Karpas-422 (cell line): ENCODE data around the gene USH2A. TPM values are rescaled to one million over a fixed set of nuclear protein-coding genes. Genes with fewer than 3 reads are reported as not detected.

Experiments
- DNase-seq: peaks from one replicate; pipeline ENCODE4 v3.0.0-alpha.2; 2015
- H2AFZ ChIP-seq: fragments of 200-600 bp; sonication (generic); 2 replicates; pipeline ENCODE4 v1.6.1; 2014; ENCODE audit warnings: antibody characterized with exemption, low read length, mixed read lengths
- H3K27ac ChIP-seq: fragments of 200-600 bp; sonication (generic); 2 replicates; pipeline ENCODE4 v1.5.1; 2014; ENCODE audit warnings: mild to moderate bottlenecking, low read length, moderate library complexity
- H3K27me3 ChIP-seq: fragments of 200-600 bp; sonication (generic); 2 replicates; pipeline ENCODE4 v1.6.1; 2014; ENCODE audit warnings: low read length, mixed read lengths
- H3K36me3 ChIP-seq: fragments of 200-600 bp; sonication (generic); 2 replicates; pipeline ENCODE4 v1.6.1; 2014; ENCODE audit warnings: low read length, mixed read lengths; ENCODE audit not compliant: insufficient read depth
- H3K4me1 ChIP-seq: fragments of 200-600 bp; sonication (generic); 2 replicates; pipeline ENCODE4 v1.6.1; 2014; ENCODE audit warnings: mild to moderate bottlenecking, low read length, mixed read lengths
- H3K4me2 ChIP-seq: fragments of 200-600 bp; sonication (generic); 2 replicates; pipeline ENCODE4 v1.6.1; 2014; ENCODE audit warnings: low read length, low read depth, mild to moderate bottlenecking; ENCODE audit not compliant: poor library complexity, severe bottlenecking
- H3K4me3 ChIP-seq: fragments of 200-600 bp; sonication (generic); 2 replicates; pipeline ENCODE4 v1.5.1; 2014; ENCODE audit warnings: mild to moderate bottlenecking, antibody characterized with exemption, low read length, mixed read lengths
- H3K79me2 ChIP-seq: fragments of 200-600 bp; sonication (generic); 2 replicates; pipeline ENCODE4 v1.6.1; 2014; ENCODE audit warnings: mild to moderate bottlenecking, low read length, mixed read lengths
- H3K9ac ChIP-seq: fragments of 200-600 bp; sonication (generic); 2 replicates; pipeline ENCODE4 v1.6.0; 2014; ENCODE audit warnings: low read length
- H3K9me2 ChIP-seq: fragments of 200-600 bp; sonication (generic), shearing (Covaris generic); replicated peaks from 2 replicates; pipeline ENCODE4 v1.6.0; 2014; ENCODE audit warnings: mild to moderate bottlenecking, low read length, moderate library complexity; ENCODE audit not compliant: insufficient read depth
- H3K9me3 ChIP-seq: fragments of 300-700, 200-600 bp; sonication (generic); 2 replicates; pipeline ENCODE4 v1.6.1; 2014; ENCODE audit warnings: low read length, mixed read lengths
- H4K20me1 ChIP-seq: fragments of 200-600 bp; sonication (generic); 2 replicates; pipeline ENCODE4 v1.6.1; 2014; ENCODE audit warnings: mild to moderate bottlenecking, antibody characterized with exemption, low read length, low read depth; ENCODE audit not compliant: insufficient read depth
- total RNA-seq: library from RNA; depleted of rRNA; stranded (reverse); fragments of >200 nt; shearing (Covaris generic); gene quantifications from 2 replicates; pipeline ENCODE4 v1.2.3, GENCODE V29; 2014; ENCODE audit warnings: low replicate concordance

Gene USH2A
- total RNA-seq, 1 experiment from 2014 or later: not detected

DNA sequence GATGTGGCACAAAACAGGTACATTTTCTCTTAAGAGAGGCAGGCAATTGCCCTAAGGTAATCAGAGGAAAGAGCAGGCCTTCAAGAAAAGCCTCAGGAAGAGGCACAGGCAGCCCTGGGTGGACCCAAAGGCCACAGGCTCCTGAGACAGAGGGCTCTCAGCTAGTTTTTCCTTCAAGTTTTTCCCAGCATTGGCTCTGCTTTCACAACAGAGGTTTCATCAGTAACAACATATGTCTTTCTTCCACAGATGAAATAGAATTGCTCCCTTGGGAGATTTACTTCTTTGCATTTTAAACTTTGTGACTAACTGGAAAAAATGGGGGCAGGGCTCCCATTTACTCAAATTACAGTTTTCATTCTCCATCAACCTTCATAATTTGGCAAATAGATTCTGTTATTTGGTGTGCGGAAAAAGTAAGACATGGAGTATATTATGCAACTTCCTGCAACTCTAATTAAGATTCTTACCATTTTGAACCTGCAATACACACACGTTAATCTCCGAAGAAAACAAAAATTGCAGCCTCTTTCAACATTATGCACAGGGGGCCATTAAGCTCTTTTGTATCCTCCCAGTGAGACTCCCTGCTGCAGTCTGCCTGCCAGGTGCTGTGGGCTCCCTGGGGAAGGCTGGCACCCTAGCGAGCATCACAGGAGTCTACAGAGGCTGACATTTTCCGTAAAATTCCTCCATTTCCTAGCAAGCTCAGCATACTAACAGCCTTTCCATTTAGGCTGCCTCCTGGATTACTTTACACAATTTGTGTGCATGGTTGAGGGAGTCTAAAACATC lies 282.3 kb downstream of the USH2A start:
- Histone ChIP-seq H3K9me2 (no peaks in the 10 kb centered on the region), H3K27me3 (no peaks in the 10 kb centered on the region), H3K9ac (no peak overlapping the region), H3K27ac (no peak overlapping the region), H3K36me3 (no peaks in the 10 kb centered on the region), H3K4me2 (no peak overlapping the region), H3K4me1 (no peaks in the 10 kb centered on the region), H2AFZ (no peak overlapping the region), H3K4me3 (no peak overlapping the region), H3K79me2 (no peaks in the 10 kb centered on the region), H3K9me3 (no peaks in the 10 kb centered on the region), H4K20me1 (no peaks in the 10 kb centered on the region)
- DNase-seq: no peak

DNA sequence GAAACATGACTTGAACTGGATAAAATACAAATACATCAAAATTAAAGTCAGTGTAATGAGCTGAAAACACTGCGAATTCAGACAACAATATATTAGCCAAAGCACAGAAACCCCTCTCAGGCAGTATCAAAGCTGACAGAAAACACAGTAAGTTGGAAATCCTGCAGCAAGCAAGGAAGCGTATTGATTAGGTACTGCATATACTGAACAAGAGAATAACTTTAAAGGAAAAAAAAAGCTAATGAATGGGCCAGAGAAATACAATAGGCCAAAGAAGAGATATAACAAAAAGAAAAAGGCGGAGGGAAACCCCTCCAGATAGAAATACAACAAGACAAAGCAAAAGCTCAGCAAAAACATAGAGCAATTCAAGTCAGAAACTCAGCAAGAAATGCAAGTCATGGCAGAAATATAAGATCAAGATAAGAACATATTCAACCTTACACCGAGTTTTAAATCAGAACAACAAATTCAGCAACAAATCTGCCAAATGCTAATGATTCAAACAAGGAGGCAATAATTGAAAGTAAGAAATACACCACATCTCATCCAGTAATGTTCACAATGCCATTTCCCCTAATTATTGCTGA lies 299.0 kb downstream of the USH2A start:
- DNase-seq: no peak
- Histone ChIP-seq H2AFZ (no peak overlapping the region), H3K9me2 (no peaks in the 10 kb centered on the region), H3K9ac (no peak overlapping the region), H3K4me3 (no peak overlapping the region), H3K79me2 (no peaks in the 10 kb centered on the region), H3K9me3 (no peaks in the 10 kb centered on the region), H3K27ac (no peak overlapping the region), H3K36me3 (no peaks in the 10 kb centered on the region), H3K4me1 (no peaks in the 10 kb centered on the region), H4K20me1 (no peaks in the 10 kb centered on the region), H3K4me2 (no peak overlapping the region), H3K27me3 (no peaks in the 10 kb centered on the region)

DNA sequence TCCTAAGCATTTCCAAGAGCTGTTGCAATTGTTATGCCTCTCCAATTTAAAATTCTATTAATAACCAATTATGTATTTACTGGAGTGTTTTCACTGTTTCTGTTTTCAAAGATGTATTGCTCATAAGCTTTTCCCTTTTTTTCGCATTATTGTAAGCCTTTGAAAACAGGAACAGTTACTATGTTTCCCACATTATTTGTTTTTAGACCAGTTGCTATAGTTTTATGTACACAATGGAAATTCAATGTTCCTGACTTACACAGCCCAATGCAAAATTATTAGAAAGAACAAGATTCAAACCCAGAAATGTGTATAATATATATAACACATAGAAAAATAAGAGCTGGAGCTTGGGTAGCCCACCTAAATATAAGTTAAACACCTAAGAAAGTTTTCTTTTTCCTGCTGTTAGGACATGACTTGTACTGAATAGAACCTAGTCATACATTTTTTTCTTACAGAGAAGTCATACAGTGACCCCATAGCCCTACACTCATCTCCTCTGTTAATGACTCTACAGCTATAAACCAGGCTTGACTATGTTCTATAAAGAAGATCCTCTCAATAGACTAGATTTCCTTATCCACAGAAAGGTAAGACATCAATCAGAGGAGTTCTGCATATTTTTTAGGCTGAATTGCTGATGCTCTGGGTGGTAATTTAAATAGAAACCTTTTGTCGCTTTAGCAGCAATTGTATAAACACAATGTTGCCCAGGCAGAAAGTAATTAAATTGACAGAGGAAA lies 299.6 kb downstream of the USH2A start:
- H2AFZ ChIP-seq: no peak overlapping the region

DNA sequence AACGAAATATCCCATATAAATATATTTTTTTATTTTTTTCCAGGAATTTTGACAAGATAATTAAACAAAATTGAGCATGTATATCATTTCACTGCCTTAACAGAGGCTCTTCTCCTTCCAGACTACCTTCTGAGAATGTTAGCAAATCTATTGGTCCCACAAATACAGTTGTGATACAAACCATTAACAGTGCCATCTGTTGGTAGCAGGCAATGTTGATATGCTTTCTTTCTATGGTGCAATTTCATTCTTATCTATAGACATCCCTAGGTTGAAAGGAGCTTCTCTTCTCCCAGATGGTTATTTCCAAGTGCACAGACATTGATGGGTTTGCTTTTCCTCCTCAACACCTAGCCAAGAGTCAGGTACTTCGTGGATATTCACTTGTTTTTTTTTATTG lies 303.6 kb downstream of the USH2A start:
- no peak overlapping the region for H3K9ac ChIP-seq
- H3K9me2 ChIP-seq: no peaks in the 10 kb centered on the region
- H4K20me1 ChIP-seq: no peaks in the 10 kb centered on the region
- no peaks in the 10 kb centered on the region for H3K9me3 ChIP-seq
- H3K79me2 ChIP-seq: no peaks in the 10 kb centered on the region
- no peak overlapping the region for H2AFZ ChIP-seq
- H3K4me2 ChIP-seq: no peak overlapping the region
- H3K36me3 ChIP-seq: no peaks in the 10 kb centered on the region
- H3K27me3 ChIP-seq: no peaks in the 10 kb centered on the region
- H3K4me1 ChIP-seq: no peaks in the 10 kb centered on the region
- H3K4me3 ChIP-seq: no peak overlapping the region
- no peak overlapping the region for H3K27ac ChIP-seq
- DNase-seq: peak; percentile 64

More for the DNA sequence above, 299.6 kb downstream of the USH2A start:
- DNase-seq: no peak
- Histone ChIP-seq H3K4me3 (no peak overlapping the region), H3K27me3 (no peaks in the 10 kb centered on the region), H3K27ac (no peak overlapping the region), H3K9me2 (no peaks in the 10 kb centered on the region), H3K9me3 (no peaks in the 10 kb centered on the region), H3K9ac (no peak overlapping the region), H3K36me3 (no peaks in the 10 kb centered on the region), H3K4me2 (no peak overlapping the region), H3K79me2 (no peaks in the 10 kb centered on the region), H4K20me1 (no peaks in the 10 kb centered on the region), H3K4me1 (no peaks in the 10 kb centered on the region)

DNA sequence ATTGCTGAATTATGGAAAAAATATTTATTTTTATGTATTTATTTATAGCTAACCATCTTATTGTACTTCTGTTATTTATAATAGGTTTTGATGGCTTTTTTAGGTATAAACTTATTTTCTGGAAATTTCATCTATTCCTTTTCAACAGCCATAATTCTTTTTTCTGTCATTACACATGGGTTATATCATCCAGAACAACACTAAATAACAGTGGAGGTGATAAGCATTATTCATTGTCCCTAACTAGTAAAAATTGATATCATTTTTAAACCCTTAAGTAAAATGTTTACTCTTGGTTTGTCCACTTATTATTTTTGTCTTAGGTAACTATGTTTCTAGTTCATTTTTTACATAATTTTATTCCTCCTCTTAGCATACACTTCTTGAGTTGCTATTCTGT lies 309.1 kb downstream of the USH2A start:
- no peaks in the 10 kb centered on the region for H4K20me1 ChIP-seq
- no peaks in the 10 kb centered on the region for H3K9me2 ChIP-seq
- H3K9ac ChIP-seq: no peak overlapping the region
- H3K4me2 ChIP-seq: no peak overlapping the region
- H3K4me3 ChIP-seq: no peak overlapping the region
- no peaks in the 10 kb centered on the region for H3K4me1 ChIP-seq
- no peaks in the 10 kb centered on the region for H3K36me3 ChIP-seq
- H3K9me3 ChIP-seq: no peaks in the 10 kb centered on the region
- H3K27ac ChIP-seq: no peak overlapping the region
- no peaks in the 10 kb centered on the region for H3K27me3 ChIP-seq
- H3K79me2 ChIP-seq: no peaks in the 10 kb centered on the region
- H2AFZ ChIP-seq: no peak overlapping the region
- no peak for DNase-seq

DNA sequence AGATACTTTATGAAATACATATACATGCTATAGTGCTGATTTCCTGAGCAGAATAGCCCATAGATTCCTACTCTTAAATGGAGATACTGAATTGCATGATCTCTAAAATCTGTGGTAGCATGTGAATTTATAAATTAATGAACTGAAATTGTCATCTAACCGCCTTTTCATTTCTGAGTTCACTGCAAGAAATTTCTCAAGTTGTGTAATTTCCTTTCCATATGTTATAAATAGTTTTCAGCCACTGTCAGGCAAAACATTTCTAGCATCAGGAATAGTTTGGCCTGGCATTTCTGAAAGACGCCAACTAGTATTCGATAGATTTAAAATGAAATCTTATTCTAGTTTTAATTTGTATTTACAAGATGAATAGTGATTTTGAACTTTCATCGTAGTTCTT lies 310.1 kb downstream of the USH2A start:
- Histone ChIP-seq H3K9me2 (no peaks in the 10 kb centered on the region), H2AFZ (no peak overlapping the region), H3K4me2 (no peak overlapping the region), H3K27me3 (no peaks in the 10 kb centered on the region), H3K27ac (no peak overlapping the region), H3K79me2 (no peaks in the 10 kb centered on the region), H3K4me3 (no peak overlapping the region), H3K36me3 (no peaks in the 10 kb centered on the region), H3K4me1 (no peaks in the 10 kb centered on the region), H4K20me1 (no peaks in the 10 kb centered on the region), H3K9me3 (no peaks in the 10 kb centered on the region), H3K9ac (no peak overlapping the region)
- no peak for DNase-seq

DNA sequence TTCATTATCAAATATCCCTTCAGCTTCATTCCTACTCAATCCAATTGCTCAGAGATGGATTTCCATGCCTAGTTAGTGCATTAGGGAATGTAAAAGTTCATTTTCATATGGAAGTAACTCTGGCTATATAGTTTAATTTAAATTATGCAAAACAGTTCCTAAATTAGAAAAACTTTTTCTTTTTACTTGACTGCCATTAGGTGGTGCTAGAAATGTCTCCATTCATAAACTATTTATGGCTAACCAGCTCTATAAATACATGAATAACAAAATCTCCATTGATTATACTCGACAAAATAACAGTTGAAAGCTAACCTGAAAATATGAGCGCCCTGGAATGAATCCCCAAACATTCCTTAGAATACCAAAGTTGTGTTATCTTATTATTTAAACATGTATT lies 311.4 kb downstream of the USH2A start:
- H3K9me3 ChIP-seq: no peaks in the 10 kb centered on the region
- no peaks in the 10 kb centered on the region for H3K79me2 ChIP-seq
- no peaks in the 10 kb centered on the region for H3K4me1 ChIP-seq
- no peak overlapping the region for H3K4me2 ChIP-seq
- no peaks in the 10 kb centered on the region for H4K20me1 ChIP-seq
- no peak overlapping the region for H3K9ac ChIP-seq
- no peaks in the 10 kb centered on the region for H3K9me2 ChIP-seq
- H3K4me3 ChIP-seq: no peak overlapping the region
- no peaks in the 10 kb centered on the region for H3K27me3 ChIP-seq
- H3K36me3 ChIP-seq: no peaks in the 10 kb centered on the region
- DNase-seq: no peak
- no peak overlapping the region for H3K27ac ChIP-seq
- no peak overlapping the region for H2AFZ ChIP-seq

DNA sequence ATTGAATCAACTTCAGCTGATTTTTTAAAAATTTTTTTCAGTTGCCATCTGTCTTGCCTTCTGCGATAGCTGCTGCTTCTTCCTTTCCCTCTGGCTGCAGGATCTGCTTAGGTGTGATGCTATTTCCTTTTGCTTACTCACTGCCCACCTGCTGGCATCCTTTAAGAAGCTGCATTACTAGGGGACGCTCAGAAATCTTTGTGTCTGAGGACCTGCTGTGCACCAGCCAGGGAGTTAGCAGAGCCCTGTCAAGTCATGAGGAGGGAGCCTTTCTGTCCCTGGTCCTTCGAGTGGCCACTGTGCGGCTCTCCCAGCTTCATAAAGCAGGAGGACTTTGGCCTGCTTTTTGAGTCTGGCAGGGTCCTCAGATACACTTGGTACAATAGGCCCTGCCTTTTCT lies 327.8 kb downstream of the USH2A start:
- Histone ChIP-seq H3K79me2 (no peaks in the 10 kb centered on the region), H3K27ac (no peak overlapping the region), H2AFZ (no peak overlapping the region), H3K4me2 (no peak overlapping the region), H3K9ac (no peak overlapping the region), H3K4me1 (no peaks in the 10 kb centered on the region), H3K9me2 (no peaks in the 10 kb centered on the region), H3K9me3 (no peaks in the 10 kb centered on the region), H3K27me3 (no peaks in the 10 kb centered on the region), H4K20me1 (no peaks in the 10 kb centered on the region), H3K4me3 (no peak overlapping the region), H3K36me3 (no peaks in the 10 kb centered on the region)
- no peak for DNase-seq
